HG03108 (cell line): ENCODE data around the gene ESYT2.
"Not testable (repeated sequence)": the region's sequence is repeated elsewhere in the genome, so short reads cannot be mapped to it uniquely, and the experiment has no call there.

Source experiments
- ATAC-seq: cut with Tn5 transposase; IDR thresholded peaks from one replicate; pipeline ENCODE4 v1.9.1; 2021; ENCODE audit warnings: moderate library complexity; ENCODE audit not compliant: unreplicated experiment

Gene ESYT2

GRCh38 chr7:158829342-158830210 lies at the start of gene ESYT2:
Gene ESYT2, minus strand, starts transcription at chr7:158829509. Its CDS starts 91 bp downstream, at chr7:158829418.
- ATAC-seq: peak; percentile 74

GRCh38 chr7:158878151-158879079 lies 49.1 kb upstream of the ESYT2 start:
- not testable (repeated sequence) for ATAC-seq

- ATAC-seq: no peak
Measured at GRCh38 chr7:158876984-158877383, 47.7 kb upstream of the ESYT2 start.

- ATAC-seq: no peak
Measured at GRCh38 chr7:158869876-158870275, 40.6 kb upstream of the ESYT2 start.

- no peak for ATAC-seq
Measured at GRCh38 chr7:158868764-158869410, 39.6 kb upstream of the ESYT2 start.

- no peak for ATAC-seq
Measured at GRCh38 chr7:158867214-158867984, 38.1 kb upstream of the ESYT2 start.

GRCh38 chr7:158865977-158866376 lies 36.7 kb upstream of the ESYT2 start:
- no peak for ATAC-seq

- ATAC-seq: no peak
Measured at GRCh38 chr7:158865462-158865922, 36.2 kb upstream of the ESYT2 start.

- ATAC-seq: no peak
Measured at GRCh38 chr7:158864833-158865232, 35.5 kb upstream of the ESYT2 start.

GRCh38 chr7:158864507-158864820 lies 35.2 kb upstream of the ESYT2 start:
- ATAC-seq: no peak

GRCh38 chr7:158863611-158864506 lies 34.5 kb upstream of the ESYT2 start:
- ATAC-seq: peak; percentile 33

- peak; percentile 60 for ATAC-seq
Measured at GRCh38 chr7:158862985-158863610, 33.8 kb upstream of the ESYT2 start.

- no peak for ATAC-seq
Measured at GRCh38 chr7:158861936-158862704, 32.8 kb upstream of the ESYT2 start.

GRCh38 chr7:158861004-158861787 lies 31.9 kb upstream of the ESYT2 start:
- no peak for ATAC-seq

- no peak for ATAC-seq
Measured at GRCh38 chr7:158860394-158860793, 31.1 kb upstream of the ESYT2 start.

GRCh38 chr7:158858592-158859503 lies 29.5 kb upstream of the ESYT2 start:
- ATAC-seq: no peak
